ENCODE data around the gene SLC37A4. TPM values are rescaled to one million over a fixed set of nuclear protein-coding genes. Genes with fewer than 3 reads are reported as not detected.
"Not testable (repeated sequence)": the region's sequence is repeated elsewhere in the genome, so short reads cannot be mapped to it uniquely, and the experiment has no call there.

SLC37A4 gene
- total RNA-seq, 1 donor from 2014 or later = 21.2 TPM

DNA sequence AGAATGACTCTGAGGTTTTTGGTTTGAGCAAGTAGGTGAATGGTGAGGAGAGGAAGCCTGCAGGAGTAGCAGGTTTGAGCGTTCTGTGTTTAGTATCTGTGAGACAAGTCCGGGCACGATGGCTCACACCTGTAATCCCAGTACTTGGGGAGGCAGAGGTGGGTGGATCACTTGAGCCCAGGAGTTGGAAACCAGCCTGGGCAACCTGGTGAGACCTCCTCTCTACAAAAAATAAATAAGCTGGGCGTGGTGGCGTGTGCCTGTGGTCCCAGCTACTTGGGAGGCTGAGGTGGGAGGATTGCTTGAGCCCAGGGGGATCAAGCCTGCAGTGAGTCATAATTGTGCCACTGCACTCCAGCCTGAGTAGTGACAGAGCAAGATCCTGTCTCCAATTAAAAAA, 42.4 kb downstream of the SLC37A4 start:
- TF ChIP-seq, protein P1, sequence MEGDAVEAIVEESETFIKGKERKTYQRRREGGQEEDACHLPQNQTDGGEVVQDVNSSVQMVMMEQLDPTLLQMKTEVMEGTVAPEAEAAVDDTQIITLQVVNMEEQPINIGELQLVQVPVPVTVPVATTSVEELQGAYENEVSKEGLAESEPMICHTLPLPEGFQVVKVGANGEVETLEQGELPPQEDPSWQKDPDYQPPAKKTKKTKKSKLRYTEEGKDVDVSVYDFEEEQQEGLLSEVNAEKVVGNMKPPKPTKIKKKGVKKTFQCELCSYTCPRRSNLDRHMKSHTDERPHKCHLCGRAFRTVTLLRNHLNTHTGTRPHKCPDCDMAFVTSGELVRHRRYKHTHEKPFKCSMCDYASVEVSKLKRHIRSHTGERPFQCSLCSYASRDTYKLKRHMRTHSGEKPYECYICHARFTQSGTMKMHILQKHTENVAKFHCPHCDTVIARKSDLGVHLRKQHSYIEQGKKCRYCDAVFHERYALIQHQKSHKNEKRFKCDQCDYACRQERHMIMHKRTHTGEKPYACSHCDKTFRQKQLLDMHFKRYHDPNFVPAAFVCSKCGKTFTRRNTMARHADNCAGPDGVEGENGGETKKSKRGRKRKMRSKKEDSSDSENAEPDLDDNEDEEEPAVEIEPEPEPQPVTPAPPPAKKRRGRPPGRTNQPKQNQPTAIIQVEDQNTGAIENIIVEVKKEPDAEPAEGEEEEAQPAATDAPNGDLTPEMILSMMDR (IDR thresholded peaks at IDR 0.05) = no peak
- no peaks in the 10 kb centered on the region for H3K36me3 ChIP-seq
- no peaks in the 10 kb centered on the region for H3K9me3 ChIP-seq
- no peaks in the 10 kb centered on the region for H3K27me3 ChIP-seq
- intact Hi-C loops (cut with DNase I) = no loop called here
- H3K4me3 ChIP-seq = no peak overlapping the region
- H3K4me1 ChIP-seq = no peaks in the 10 kb centered on the region
- DNase-seq (ENCODE audit: low spot score in 2 of 2) = no peak
- no peak overlapping the region for H3K27ac ChIP-seq

DNA sequence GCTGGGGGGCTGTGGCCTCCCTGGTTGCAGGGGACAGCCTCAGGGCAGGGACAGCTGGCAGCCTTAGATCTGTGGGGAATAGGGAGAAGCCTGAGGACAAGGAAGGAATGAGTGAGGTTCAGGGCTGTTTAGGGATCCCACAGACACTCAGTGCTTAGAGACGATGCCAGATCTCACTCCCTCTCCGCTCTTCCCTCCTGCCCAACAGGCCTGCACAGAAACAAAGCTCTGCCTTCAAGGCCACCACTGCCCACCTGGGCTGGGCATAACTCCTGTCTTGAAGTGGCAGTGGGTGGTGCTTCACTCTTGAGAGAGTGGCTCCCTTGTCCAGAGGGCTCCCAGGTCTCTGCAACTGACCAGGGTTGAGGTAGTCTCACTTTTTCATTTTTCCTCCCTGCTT, 45.9 kb downstream of the SLC37A4 start:
- no peak for DNase-seq (ENCODE audit: low spot score in 2 of 2)
- H3K9me3 ChIP-seq = no peaks in the 10 kb centered on the region
- H3K4me3 ChIP-seq = no peak overlapping the region
- TF ChIP-seq, protein P1 (IDR thresholded peaks at IDR 0.05) = no peak
- H3K4me1 ChIP-seq = no peaks in the 10 kb centered on the region
- no peak overlapping the region for H3K27ac ChIP-seq
- no peaks in the 10 kb centered on the region for H3K27me3 ChIP-seq
- no peaks in the 10 kb centered on the region for H3K36me3 ChIP-seq
- intact Hi-C loops (cut with DNase I) = no loop called here

DNA sequence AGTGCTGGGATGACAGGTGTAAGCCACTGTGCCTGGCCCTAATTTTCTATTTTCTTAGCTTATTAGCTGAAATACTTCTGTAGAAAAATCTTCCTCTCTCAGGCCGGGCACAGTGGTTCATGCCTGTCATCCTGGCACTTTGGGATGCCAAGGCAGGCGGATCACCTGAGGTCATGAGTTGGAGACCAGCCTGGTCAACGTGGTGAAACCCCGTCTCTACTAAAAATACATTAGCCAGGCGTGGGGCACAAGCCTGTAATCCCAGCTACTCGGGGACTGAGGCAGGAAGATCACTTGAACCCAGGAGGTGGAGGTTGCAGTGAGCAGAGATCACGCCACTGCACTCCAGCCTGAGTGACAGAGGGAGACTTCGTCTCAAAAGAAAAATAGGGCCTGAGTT, 46.3 kb downstream of the SLC37A4 start:
- H3K4me1 ChIP-seq; H3K9me3 ChIP-seq; intact Hi-C loops (cut with DNase I); H3K4me3 ChIP-seq; H3K27me3 ChIP-seq; DNase-seq (ENCODE audit: low spot score in 2 of 2); H3K27ac ChIP-seq; H3K36me3 ChIP-seq: not testable (repeated sequence)

DNA sequence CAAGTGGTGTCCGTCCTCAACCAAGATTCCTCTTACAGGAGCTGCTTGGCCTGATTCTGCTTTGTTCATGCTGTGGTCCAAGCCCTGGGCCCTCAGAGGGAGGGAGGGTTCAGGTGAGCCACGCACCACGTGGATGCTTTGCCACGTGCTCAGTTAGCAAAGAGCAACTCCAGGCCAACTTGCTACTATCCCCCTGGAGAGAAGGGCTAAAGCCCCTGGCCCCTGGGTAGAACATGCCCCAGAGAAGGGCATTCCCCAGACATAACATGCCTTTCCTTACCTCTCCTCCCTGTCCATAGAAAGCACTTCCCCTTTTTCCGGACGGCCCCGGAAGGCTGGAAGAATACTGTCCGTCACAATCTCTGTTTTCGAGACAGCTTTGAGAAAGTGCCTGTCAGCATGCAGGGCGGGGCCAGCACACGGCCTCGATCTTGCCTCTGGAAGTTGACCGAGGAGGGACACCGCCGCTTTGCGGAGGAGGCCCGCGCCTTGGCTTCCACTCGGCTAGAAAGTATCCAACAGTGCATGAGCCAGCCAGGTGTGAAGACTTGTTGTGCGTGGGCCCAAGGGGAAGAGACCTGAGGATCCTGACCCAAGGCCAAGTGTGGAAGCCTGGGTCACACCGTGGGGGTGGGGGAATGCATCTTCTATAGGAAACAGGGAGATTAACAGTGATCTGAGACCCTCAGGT, 50.3 kb downstream of the SLC37A4 start:
- DNase-seq (ENCODE audit: low spot score in 2 of 2) = no peak

DNA sequence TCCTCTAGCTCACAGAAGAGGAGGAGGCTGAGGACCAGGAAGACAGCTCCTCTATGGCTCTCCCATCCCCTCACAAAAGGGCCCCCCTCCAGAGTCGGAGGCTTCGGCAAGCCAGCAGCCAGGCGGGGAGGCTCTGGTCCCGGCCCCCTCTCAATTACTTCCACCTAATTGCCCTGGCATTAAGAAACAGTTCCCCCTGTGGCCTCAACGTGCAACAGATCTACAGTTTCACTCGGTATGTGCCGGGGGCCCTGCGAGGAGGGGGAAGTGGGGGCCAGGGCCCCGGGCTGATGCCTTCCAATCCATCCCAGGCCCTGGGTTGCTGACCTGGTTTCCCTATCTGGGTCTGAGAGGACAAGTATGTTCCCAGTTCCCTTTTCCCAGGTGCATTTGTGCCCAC, 51.2 kb downstream of the SLC37A4 start:
- no peak overlapping the region for H3K27ac ChIP-seq
- DNase-seq (ENCODE audit: low spot score in 2 of 2) = no peak
- TF ChIP-seq, protein P1 (IDR thresholded peaks at IDR 0.05) = no peak
- no peak overlapping the region for H3K4me3 ChIP-seq
- no peaks in the 10 kb centered on the region for H3K4me1 ChIP-seq
- no peaks in the 10 kb centered on the region for H3K27me3 ChIP-seq
- no peaks in the 10 kb centered on the region for H3K9me3 ChIP-seq
- intact Hi-C loops (cut with DNase I) = no loop called here
- H3K36me3 ChIP-seq = no peaks in the 10 kb centered on the region

More for the DNA sequence above, 50.3 kb downstream of the SLC37A4 start:
- intact Hi-C loops (cut with DNase I) = no loop called here
- Histone ChIP-seq H3K27me3 (no peaks in the 10 kb centered on the region), H3K36me3 (no peaks in the 10 kb centered on the region), H3K9me3 (no peaks in the 10 kb centered on the region), H3K4me3 (no peak overlapping the region), H3K27ac (no peak overlapping the region), H3K4me1 (no peaks in the 10 kb centered on the region)
- TF ChIP-seq, protein P1 (IDR thresholded peaks at IDR 0.05) = no peak

DNA sequence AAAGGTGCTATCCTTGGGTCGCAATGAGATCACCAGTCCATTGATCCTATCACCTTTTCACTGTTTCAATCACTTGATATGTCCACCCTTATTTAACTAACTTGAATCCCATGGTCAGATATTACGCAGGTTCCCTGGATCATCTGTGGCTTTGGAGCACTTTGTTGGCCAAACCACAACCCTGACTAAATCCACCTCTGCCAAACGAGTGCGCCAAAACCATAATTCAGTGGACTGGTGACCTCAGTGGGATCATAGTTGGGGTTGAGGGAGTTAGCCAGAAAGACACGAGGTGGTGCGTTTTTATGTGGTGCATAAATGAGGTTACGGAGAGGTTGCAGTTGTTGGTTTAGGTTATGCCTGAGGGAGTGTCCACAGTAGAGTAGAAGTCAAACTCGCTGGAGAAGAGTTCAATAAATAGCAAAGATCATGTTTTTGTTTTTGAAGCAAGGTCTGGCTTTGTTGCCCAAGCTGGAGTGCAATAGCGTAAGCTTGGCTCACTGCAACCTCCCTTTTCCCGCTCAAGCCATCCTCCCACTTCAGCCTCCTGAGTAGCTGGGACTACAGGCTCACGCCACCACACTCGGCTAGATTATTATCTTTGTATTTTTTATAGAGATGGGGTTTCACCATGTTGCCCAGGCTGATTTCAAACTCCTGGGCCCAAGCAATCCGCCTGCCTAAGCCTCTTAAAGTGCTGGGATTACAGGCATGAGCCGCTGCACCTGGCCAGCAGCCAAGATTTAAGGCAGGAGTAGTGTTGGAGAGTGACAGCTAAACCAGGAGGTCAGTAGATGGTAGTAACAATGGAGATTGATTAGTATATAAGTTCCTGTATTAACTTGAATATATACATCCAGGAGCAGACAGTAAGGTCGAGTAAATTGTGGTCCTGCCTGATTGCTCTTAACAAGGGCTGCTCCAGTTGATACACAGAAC, 54.6 kb downstream of the SLC37A4 start:
- Histone ChIP-seq H3K27me3 (no peaks in the 10 kb centered on the region), H3K9me3 (no peaks in the 10 kb centered on the region), H3K27ac (no peak overlapping the region), H3K36me3 (no peaks in the 10 kb centered on the region), H3K4me3 (no peak overlapping the region), H3K4me1 (no peaks in the 10 kb centered on the region)
- TF ChIP-seq, protein P1 (IDR thresholded peaks at IDR 0.05) = no peak
- no peak for DNase-seq (ENCODE audit: low spot score in 2 of 2)
- intact Hi-C loops (cut with DNase I) = no loop called here
